Activated T-cell treated with anti-CD3 and anti-CD28 coated beads for 4 hours (primary cell): Measurements from ENCODE around the gene GREB1L.

ENCODE experiments used
- DNase-seq: peaks from one replicate; pipeline ENCODE4 v3.0.0-alpha.2; 2020

GREB1L gene

GRCh38 chr18:21383031-21383430 lies 141.0 kb downstream of the GREB1L start:
- DNase-seq, result no peak

GRCh38 chr18:21386523-21387240 lies 144.7 kb downstream of the GREB1L start:
- DNase-seq, result no peak

- no peak for DNase-seq
Observed at GRCh38 chr18:21387886-21388285, 145.9 kb downstream of the GREB1L start.

GRCh38 chr18:21389283-21389682 lies 147.3 kb downstream of the GREB1L start:
- DNase-seq, result no peak

- no peak for DNase-seq
Observed at GRCh38 chr18:21389903-21390302, 147.9 kb downstream of the GREB1L start.

- DNase-seq, result no peak
Observed at GRCh38 chr18:21391074-21391673, 149.1 kb downstream of the GREB1L start.

- no peak for DNase-seq
Observed at GRCh38 chr18:21393986-21394385, 152.0 kb downstream of the GREB1L start.

- DNase-seq, result no peak
Observed at GRCh38 chr18:21398121-21398520, 156.1 kb downstream of the GREB1L start.

GRCh38 chr18:21402272-21402671 lies 160.2 kb downstream of the GREB1L start:
- no peak for DNase-seq

GRCh38 chr18:21404426-21404825 lies 162.4 kb downstream of the GREB1L start:
- no peak for DNase-seq

GRCh38 chr18:21406116-21406515 lies 164.1 kb downstream of the GREB1L start:
- no peak for DNase-seq

- DNase-seq, result no peak
Observed at GRCh38 chr18:21408681-21409080, 166.6 kb downstream of the GREB1L start.

- no peak for DNase-seq
Observed at GRCh38 chr18:21433436-21433835, 191.4 kb downstream of the GREB1L start.

GRCh38 chr18:21439431-21439846 lies 197.4 kb downstream of the GREB1L start:
- no peak for DNase-seq

GRCh38 chr18:21441670-21442069 lies 199.6 kb downstream of the GREB1L start:
- DNase-seq, result no peak

GRCh38 chr18:21443776-21444464 lies 201.9 kb downstream of the GREB1L start:
- DNase-seq, result no peak

- DNase-seq, result no peak
Observed at GRCh38 chr18:21444465-21445212, 202.6 kb downstream of the GREB1L start.

GRCh38 chr18:21448299-21448698 lies 206.3 kb downstream of the GREB1L start:
- DNase-seq, result no peak

GRCh38 chr18:21449367-21450290 lies 207.6 kb downstream of the GREB1L start:
- DNase-seq, result no peak

GRCh38 chr18:21450503-21450902 lies 208.5 kb downstream of the GREB1L start:
- no peak for DNase-seq

GRCh38 chr18:21450913-21451312 lies 208.9 kb downstream of the GREB1L start:
- no peak for DNase-seq

- no peak for DNase-seq
Observed at GRCh38 chr18:21451851-21452250, 209.8 kb downstream of the GREB1L start.
